GM18505 (cell line): Measurements from ENCODE around the gene GTF2I.
"Not testable (repeated sequence)": the region's sequence is repeated elsewhere in the genome, so short reads cannot be mapped to it uniquely, and the experiment has no call there.

ENCODE experiments used
- ATAC-seq: cut with Tn5 transposase; IDR thresholded peaks from one replicate; pipeline ENCODE4 v1.9.1; 2021; ENCODE audit not compliant: unreplicated experiment

The GTF2I gene

DNA sequence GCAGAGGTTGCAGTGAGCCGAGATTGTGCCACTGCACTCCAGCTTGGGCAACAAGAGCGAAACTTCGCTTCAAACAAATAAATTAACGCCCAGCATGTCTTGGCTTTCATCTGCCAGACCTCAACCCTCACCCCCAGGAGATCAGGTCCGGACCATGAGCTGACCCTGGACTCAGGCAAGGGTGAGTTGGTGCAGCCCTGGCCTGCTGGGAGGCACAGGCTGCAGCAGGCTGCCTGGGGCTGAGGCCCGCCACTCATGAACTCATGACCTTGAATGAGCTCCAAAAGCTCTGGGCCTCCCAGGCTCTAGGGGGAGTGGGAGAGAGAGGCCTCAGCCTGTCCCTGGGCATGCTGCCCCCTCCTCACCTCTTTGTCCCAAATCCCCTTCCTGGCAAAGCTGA, 114.6 kb downstream of the GTF2I start:
- not testable (repeated sequence) for ATAC-seq

DNA sequence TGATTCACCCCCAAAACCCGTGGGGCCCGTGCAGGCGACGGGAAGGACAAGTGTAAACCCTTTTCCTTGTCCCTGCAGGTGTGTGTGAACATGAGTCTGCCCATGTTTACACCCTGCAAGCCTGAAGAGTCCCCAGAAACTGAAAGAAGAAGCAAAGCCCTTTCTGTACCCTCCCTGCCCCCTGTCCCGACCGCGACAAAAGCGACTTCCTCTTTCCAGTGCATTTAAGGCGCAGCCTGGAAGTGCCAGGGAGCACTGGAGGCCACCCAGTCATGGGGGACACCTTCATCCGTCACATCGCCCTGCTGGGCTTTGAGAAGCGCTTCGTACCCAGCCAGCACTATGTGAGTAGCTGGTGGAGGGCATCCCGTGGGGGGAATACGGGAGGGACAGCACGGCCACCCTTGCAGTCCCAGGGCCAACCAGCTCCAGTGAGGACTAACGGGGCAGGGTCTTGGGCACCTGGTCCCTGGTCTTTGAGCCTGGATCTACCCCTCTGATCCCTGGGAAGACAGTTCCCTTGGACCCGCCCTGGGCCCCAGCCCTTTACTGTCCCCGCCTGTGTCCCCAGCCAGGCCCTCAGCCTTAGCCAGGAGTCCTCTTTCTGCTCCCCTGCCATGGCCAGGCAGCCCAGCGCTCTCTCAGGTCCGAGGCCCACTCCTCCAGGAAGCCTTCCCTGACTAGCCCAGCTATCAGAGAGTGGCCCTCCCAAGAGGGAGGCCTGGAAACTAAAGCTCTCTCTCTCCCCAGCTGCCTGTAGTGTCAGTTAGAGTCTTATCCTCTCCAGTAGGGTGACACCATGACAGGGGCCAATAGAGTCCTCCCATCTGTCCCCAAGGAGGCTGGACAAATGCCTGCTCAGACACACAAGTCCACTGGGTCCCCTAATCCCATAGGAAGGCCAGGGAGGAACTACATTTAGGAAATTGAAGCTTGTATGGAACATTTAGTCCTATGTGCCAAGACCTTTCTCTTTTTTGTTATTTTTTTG, 116.5 kb downstream of the GTF2I start, which contains the start of gene NCF1:
TSS of gene NCF1 (plus strand) at position 252 of the 991 bp plus-strand sequence. CDS start at position 273, 21 bp downstream.
- peak; percentile 79 for ATAC-seq

- not testable (repeated sequence) for ATAC-seq
These were observed 117.6 kb downstream of the GTF2I start for GRCh38 chr7:74775111-74775510.

DNA sequence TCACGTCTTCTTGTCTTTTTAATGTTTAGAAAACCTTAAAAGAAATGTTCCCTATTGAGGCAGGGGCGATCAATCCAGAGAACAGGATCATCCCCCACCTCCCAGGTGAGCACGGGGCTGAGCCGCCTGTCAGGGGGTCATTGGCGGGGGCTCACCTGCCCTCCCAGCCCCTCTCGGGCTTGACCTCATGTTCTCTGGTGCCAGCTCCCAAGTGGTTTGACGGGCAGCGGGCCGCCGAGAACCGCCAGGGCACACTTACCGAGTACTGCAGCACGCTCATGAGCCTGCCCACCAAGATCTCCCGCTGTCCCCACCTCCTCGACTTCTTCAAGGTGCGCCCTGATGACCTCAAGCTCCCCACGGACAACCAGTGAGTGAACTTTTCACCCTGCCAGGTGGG, 121.5 kb downstream of the GTF2I start:
- not testable (repeated sequence) for ATAC-seq

GRCh38 chr7:74781746-74782145, 124.2 kb downstream of the GTF2I start:
- ATAC-seq: not testable (repeated sequence)

DNA sequence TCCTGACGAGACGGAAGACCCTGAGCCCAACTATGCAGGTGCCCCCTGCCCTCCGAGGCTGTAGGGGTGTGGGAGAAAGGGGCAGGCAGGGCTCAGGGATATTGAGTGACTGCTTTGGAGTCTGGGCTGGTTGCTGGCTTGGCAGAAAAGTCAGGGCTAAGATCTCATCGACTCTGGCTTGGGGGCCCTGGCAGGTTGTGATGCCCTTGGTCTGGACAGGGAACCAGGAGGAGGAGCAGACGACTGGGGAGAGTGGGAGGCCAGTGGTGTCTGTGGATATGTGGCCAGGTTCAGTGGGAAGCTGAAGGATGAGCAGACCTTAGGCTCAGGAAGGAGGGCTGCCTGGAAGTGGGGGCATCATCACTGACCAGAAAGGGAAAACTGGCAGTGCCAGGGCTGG, 126.1 kb downstream of the GTF2I start:
- ATAC-seq: not testable (repeated sequence)

GRCh38 chr7:74788369-74789150, 131.0 kb downstream of the GTF2I start:
- peak; percentile 89 for ATAC-seq

GRCh38 chr7:74789200-74789736, 131.8 kb downstream of the GTF2I start:
- ATAC-seq: peak; percentile 4

DNA sequence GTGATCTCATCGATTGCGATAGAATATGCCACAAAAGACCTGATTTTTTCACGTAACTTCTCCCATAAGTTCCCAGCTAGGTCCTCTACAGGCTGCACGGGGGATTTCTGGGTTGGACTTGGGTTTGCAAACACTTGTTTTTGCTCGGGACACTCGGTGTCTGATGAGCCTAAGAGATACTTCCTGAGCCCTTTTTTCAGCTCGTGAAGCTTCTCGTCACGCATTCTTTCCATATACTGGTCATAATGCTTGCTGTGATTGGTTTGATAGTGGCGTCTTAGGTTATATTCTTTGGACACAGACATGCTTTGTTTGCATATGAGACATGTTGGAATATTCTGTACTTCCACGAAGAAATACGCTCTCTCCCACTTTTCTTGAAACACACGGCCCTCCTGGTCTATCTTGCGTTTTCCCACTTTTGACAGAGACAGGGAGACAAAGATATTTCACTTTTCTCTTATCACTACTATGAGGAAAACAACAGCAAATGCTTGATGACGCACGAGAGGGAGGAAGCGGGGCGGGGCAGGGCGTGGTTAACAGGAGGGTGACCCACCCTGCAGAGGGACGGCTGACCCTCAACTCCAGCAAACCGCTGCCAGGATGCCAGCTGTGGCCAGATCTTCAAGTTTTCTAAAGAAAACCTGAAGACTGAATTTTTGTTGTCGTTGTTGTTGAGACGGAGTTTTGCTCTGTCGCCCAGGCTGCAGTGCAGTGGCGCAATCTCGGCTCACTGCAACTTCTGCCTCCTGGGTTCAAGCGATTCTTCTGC, 140.5 kb downstream of the GTF2I start:
- ATAC-seq: not testable (repeated sequence)

- ATAC-seq: not testable (repeated sequence)
These were observed 141.1 kb downstream of the GTF2I start for GRCh38 chr7:74798644-74799043.
